ENCODE results near the gene GNB1.
"Not testable (repeated sequence)": the region's sequence is repeated elsewhere in the genome, so short reads cannot be mapped to it uniquely, and the experiment has no call there.

GNB1 gene

GRCh38 chr1:1889090-1889750, 1.7 kb downstream of the GNB1 start:
- peak in 1 of 2 experiments; percentile 18 for DNase-seq

- not testable (repeated sequence) for DNase-seq
These were observed 7.0 kb downstream of the GNB1 start for GRCh38 chr1:1883890-1884289.

- DNase-seq: no peak
These were observed 7.6 kb downstream of the GNB1 start for GRCh38 chr1:1883092-1883873.

GRCh38 chr1:1881727-1882126, 9.2 kb downstream of the GNB1 start:
- no peak for DNase-seq

- DNase-seq: no peak
These were observed 10.1 kb downstream of the GNB1 start for GRCh38 chr1:1880617-1881312.

GRCh38 chr1:1879942-1880341, 10.9 kb downstream of the GNB1 start:
- no peak for DNase-seq

- no peak for DNase-seq
These were observed 12.9 kb downstream of the GNB1 start for GRCh38 chr1:1877865-1878436.

GRCh38 chr1:1876335-1876930, 14.5 kb downstream of the GNB1 start:
- no peak for DNase-seq

- DNase-seq: peak; percentile 37 to 57
These were observed 15.0 kb downstream of the GNB1 start for GRCh38 chr1:1875932-1876331.

GRCh38 chr1:1874901-1875300, 16.0 kb downstream of the GNB1 start:
- DNase-seq: no peak

- DNase-seq: no peak
These were observed 17.7 kb downstream of the GNB1 start for GRCh38 chr1:1873186-1873585.

- no peak for DNase-seq
These were observed 18.4 kb downstream of the GNB1 start for GRCh38 chr1:1872329-1872994.

GRCh38 chr1:1869469-1869868, 21.4 kb downstream of the GNB1 start:
- no peak for DNase-seq

GRCh38 chr1:1867164-1867563, 23.7 kb downstream of the GNB1 start:
- DNase-seq: no peak

GRCh38 chr1:1862905-1863547, 27.9 kb downstream of the GNB1 start:
- DNase-seq: no peak

- DNase-seq: not testable (repeated sequence)
These were observed 29.1 kb downstream of the GNB1 start for GRCh38 chr1:1861761-1862310.

- no peak for DNase-seq
These were observed 29.6 kb downstream of the GNB1 start for GRCh38 chr1:1861339-1861730.

- not testable (repeated sequence) for DNase-seq
These were observed 30.8 kb downstream of the GNB1 start for GRCh38 chr1:1859970-1860697.

GRCh38 chr1:1858382-1859086, 32.4 kb downstream of the GNB1 start:
- DNase-seq: no peak

GRCh38 chr1:1857096-1857703, 33.7 kb downstream of the GNB1 start:
- DNase-seq: no peak
